LNCAP (cell line): ENCODE results near the gene PCDHA1.

ENCODE experiments used
- TF ChIP-seq, protein P1 (sequence below): fragments of 450-650 bp; IDR thresholded peaks from 2 replicates; pipeline ENCODE4 v1.5.1; 2017; ENCODE audit warnings: mild to moderate bottlenecking

The PCDHA1 gene

DNA sequence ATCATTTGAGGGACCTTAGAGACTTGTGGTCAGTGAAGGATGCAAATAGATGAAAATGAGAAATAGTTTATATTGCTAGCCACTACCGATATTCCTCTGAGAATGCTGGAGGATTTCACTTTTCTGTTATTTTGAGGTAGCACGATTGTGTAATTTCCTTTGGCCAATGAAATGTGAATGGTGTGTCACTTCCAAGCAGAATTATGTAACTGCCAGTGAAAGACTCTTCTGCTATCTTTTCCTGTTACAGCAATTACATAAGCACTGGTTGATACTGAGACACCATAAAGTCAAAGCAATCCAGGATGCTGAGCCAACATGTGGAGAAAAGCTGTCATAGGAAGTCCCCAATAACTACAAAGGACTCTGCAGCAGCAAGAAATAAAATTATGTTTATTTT, 5.1 kb downstream of the PCDHA1 start:
- TF ChIP-seq, protein P1, sequence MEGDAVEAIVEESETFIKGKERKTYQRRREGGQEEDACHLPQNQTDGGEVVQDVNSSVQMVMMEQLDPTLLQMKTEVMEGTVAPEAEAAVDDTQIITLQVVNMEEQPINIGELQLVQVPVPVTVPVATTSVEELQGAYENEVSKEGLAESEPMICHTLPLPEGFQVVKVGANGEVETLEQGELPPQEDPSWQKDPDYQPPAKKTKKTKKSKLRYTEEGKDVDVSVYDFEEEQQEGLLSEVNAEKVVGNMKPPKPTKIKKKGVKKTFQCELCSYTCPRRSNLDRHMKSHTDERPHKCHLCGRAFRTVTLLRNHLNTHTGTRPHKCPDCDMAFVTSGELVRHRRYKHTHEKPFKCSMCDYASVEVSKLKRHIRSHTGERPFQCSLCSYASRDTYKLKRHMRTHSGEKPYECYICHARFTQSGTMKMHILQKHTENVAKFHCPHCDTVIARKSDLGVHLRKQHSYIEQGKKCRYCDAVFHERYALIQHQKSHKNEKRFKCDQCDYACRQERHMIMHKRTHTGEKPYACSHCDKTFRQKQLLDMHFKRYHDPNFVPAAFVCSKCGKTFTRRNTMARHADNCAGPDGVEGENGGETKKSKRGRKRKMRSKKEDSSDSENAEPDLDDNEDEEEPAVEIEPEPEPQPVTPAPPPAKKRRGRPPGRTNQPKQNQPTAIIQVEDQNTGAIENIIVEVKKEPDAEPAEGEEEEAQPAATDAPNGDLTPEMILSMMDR: no peak

DNA sequence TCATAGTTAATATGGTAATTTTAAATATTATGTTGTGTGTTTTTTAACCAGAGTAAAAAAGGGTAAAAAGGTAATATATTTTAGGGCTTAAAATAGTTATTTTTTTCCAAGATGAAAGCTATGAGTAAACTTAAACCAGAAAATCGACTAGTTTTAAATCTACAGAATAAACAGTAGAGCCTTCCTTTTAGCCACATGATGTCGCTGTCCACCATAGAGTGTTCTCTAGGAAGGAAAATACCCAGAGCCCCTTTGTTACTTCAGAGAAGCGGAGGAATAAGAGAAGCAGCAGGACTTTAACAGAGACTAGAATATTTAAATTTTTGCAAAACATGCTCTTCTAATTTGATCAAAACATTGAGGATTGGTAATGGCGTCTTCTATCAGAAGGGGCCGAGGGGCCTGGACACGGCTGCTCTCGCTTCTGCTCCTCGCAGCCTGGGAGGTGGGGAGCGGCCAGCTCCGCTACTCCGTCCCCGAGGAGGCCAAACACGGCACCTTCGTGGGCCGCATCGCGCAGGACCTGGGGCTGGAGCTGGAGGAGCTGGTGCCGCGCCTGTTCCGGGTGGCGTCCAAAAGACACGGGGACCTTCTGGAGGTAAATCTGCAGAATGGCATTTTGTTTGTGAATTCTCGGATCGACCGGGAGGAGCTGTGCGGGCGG, 8.8 kb downstream of the PCDHA1 start, which contains the start of gene PCDHA2:
PCDHA2 (plus strand) TSS at position 258 of the 664 bp plus-strand sequence.
- TF ChIP-seq, protein P1: no peak; the same call in 1 of the 2 replicates

DNA sequence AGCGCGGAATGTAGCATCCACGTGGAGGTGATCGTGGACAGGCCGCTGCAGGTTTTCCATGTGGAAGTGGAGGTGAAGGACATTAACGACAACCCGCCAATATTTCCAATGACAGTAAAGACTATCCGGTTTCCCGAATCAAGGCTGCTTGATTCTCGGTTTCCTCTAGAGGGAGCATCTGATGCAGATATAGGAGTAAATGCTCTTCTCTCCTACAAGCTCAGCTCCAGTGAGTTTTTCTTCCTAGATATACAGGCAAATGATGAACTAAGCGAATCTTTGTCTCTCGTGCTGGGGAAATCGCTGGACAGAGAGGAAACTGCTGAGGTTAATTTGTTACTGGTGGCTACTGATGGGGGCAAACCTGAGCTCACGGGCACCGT, 9.3 kb downstream of the PCDHA1 start:
- TF ChIP-seq, protein P1: peak; percentile 36; the same call in 1 of the 2 replicates

DNA sequence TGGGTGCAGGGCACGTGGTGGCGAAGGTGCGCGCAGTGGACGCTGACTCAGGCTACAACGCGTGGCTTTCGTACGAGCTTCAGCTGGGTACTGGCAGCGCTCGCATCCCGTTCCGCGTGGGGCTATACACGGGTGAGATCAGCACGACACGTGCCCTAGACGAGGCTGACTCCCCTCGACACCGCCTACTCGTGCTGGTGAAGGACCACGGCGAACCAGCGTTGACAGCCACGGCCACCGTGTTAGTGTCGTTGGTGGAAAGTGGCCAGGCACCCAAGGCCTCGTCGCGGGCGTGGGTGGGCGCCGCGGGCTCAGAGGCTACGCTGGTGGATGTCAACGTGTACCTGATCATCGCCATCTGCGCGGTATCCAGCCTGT, 10.8 kb downstream of the PCDHA1 start:
- TF ChIP-seq, protein P1: no peak

DNA sequence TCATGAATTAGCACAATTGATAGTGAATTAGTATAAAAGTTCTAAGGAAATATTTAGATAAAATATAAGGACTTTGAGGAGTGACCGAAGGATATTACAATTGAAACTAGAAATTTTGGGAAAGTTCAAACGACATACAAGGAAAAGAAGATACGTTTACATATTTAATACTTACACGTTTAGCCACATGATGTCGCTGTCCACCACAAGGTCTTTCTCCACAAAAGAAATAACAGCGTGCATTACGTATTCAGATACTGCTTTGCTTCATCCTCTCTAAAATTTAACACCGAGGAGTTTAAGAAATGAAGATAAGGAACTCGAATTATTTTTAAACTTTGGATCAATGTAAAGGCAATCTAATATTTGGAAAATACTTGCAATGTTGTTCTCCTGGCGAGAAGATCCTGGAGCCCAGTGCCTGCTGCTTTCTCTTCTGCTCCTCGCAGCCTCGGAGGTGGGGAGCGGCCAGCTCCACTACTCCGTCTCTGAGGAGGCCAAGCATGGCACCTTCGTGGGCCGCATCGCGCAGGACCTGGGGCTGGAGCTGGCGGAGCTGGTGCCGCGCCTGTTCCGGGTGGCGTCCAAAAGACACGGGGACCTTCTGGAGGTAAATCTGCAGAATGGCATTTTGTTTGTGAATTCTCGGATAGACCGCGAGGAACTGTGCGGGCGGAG, 15.0 kb downstream of the PCDHA1 start, which contains the start of gene PCDHA3:
PCDHA3 (plus strand) TSS at position 242 of the 678 bp plus-strand sequence.
- TF ChIP-seq, protein P1: no peak

DNA sequence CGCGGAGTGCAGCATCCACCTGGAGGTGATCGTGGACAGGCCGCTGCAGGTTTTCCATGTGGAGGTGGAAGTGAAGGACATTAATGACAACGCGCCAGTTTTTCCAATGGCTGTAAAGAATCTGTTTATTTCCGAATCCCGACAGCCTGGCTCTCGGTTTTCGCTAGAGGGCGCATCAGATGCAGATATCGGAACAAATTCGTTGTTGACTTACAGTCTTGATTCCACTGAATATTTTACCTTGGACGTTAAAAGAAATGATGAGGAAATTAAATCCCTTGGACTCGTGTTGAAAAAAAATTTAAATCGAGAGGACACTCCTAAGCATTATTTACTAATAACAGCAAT, 15.5 kb downstream of the PCDHA1 start:
- TF ChIP-seq, protein P1: peak; percentile 44

DNA sequence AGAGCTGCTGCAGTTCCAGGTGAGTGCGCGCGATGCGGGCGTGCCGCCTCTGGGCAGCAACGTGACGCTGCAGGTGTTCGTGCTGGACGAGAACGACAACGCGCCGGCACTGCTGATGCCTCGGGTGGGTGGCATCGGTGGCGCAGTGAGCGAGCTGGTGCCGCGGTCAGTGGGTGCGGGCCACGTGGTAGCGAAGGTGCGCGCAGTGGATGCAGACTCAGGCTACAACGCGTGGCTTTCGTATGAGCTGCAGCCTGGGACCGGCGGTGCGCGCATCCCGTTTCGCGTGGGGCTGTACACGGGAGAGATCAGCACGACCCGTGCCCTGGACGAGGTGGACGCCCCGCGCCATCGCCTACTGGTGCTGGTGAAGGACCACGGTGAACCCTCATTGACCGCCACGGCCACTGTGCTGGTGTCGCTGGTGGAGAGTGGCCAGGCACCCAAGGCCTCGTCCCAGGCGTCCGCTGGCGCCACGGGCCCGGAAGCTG, 16.9 kb downstream of the PCDHA1 start:
- TF ChIP-seq, protein P1: no peak
